ENCODE measurements around the gene AATF.

Gene AATF

GRCh38 chr17:36931096-36931696 lies 17.6 kb upstream of the AATF start:
- no peak for ATAC-seq

- no peak for ATAC-seq
These were observed 16.9 kb upstream of the AATF start for GRCh38 chr17:36931697-36932382.

GRCh38 chr17:36932383-36932693 lies 16.4 kb upstream of the AATF start:
- no peak for ATAC-seq

- no peak for ATAC-seq
These were observed 15.9 kb upstream of the AATF start for GRCh38 chr17:36932694-36933511.

GRCh38 chr17:36933512-36934143 lies 15.1 kb upstream of the AATF start:
- ATAC-seq: no peak

GRCh38 chr17:36934144-36934691 lies 14.5 kb upstream of the AATF start:
- no peak for ATAC-seq

GRCh38 chr17:36934692-36935630 lies 13.8 kb upstream of the AATF start:
- no peak for ATAC-seq

- no peak for ATAC-seq
These were observed 12.9 kb upstream of the AATF start for GRCh38 chr17:36935671-36936454.

- ATAC-seq: no peak
These were observed 12.2 kb upstream of the AATF start for GRCh38 chr17:36936455-36937000.

- ATAC-seq: no peak
These were observed 11.5 kb upstream of the AATF start, which contains the start of gene LHX1 for GRCh38 chr17:36937001-36937958. Gene LHX1, plus strand, starts transcription at chr17:36937475. Its CDS starts 723 bp downstream, at chr17:36938198.

GRCh38 chr17:36937959-36938565 lies 10.7 kb upstream of the AATF start:
- peak in 1 of 2 donors; percentile 35 for ATAC-seq

GRCh38 chr17:36938566-36939051 lies 10.1 kb upstream of the AATF start:
- no peak for ATAC-seq

GRCh38 chr17:36939052-36939801 lies 9.5 kb upstream of the AATF start:
- ATAC-seq: no peak

- ATAC-seq: no peak
These were observed 8.9 kb upstream of the AATF start for GRCh38 chr17:36939802-36940312.

GRCh38 chr17:36940313-36941264 lies 8.2 kb upstream of the AATF start:
- ATAC-seq: no peak

GRCh38 chr17:36941265-36942010 lies 7.3 kb upstream of the AATF start:
- ATAC-seq: no peak

Data from activated CD4-positive, CD25-positive, alpha-beta regulatory T cell treated with anti-CD3 and anti-CD28 coated beads, Interleukin-2, amount 50 U/mL, for 24 hours (primary cell).